ENCODE measurements around the gene NNMT. TPM values are rescaled to one million over a fixed set of nuclear protein-coding genes. Genes with fewer than 3 reads are reported as not detected.

Gene NNMT
- total RNA-seq, 1 experiment from 2014 or later: not detected

GRCh38 chr11:114309517-114309916 is 13.3 kb downstream of the NNMT start:
- Histone ChIP-seq H3K18ac (ENCODE audit: insufficient read length, low read depth, low read length) (no peak overlapping the region), H4K5ac (ENCODE audit: insufficient read length, low read depth, low read length) (no peak overlapping the region), H3K23me2 (ENCODE audit: insufficient read length, low read depth, low read length, poor library complexity, severe bottlenecking) (no peaks in the 10 kb centered on the region), H3K27ac (ENCODE audit: insufficient read length, low read depth, low read length) (no peak overlapping the region), H4K91ac (ENCODE audit: insufficient read length, low read depth, low read length) (no peak overlapping the region), H2BK5ac (ENCODE audit: insufficient read length, low read length) (no peak overlapping the region), H3K4me2 (ENCODE audit: insufficient read depth, insufficient read length, low read length) (no peak overlapping the region), H3T11ph (ENCODE audit: low read length) (no peak overlapping the region), H3K56ac (ENCODE audit: insufficient read length, low read depth, low read length) (no peak overlapping the region), H2BK15ac (ENCODE audit: low read depth, low read length) (no peak overlapping the region), H3K23ac (ENCODE audit: insufficient read length, low read depth, low read length) (no peak overlapping the region), H2AFZ (ENCODE audit: low read length) (no peak overlapping the region), H3K14ac (ENCODE audit: insufficient read depth, low read length) (no peak overlapping the region), H3K9ac (ENCODE audit: extremely low read depth, insufficient read length, low read length) (no peak overlapping the region), H3K4ac (ENCODE audit: low read depth, low read length) (no peak overlapping the region), H3K79me1 (ENCODE audit: insufficient read depth, low read depth, low read length, poor library complexity, severe bottlenecking) (no peaks in the 10 kb centered on the region), H3K4me1 (ENCODE audit: insufficient read depth, low read length) (no peaks in the 10 kb centered on the region), H3K79me2 (ENCODE audit: insufficient read depth, low read length) (no peaks in the 10 kb centered on the region), H2AK5ac (ENCODE audit: insufficient read length, low read length) (no peak overlapping the region), H2BK12ac (ENCODE audit: insufficient read length, low read depth, low read length) (no peak overlapping the region), H4K8ac (replicated peaks; ENCODE audit: insufficient read length, low read depth, low read length) (no peak overlapping the region), H2BK120ac (ENCODE audit: low read depth, low read length, poor library complexity, severe bottlenecking) (no peak overlapping the region), H4K20me1 (ENCODE audit: control insufficient read depth, insufficient read depth, insufficient read length) (no peaks in the 10 kb centered on the region), H3K27me3 (ENCODE audit: insufficient read depth, low read length) (no peaks in the 10 kb centered on the region), H3K9me3 (ENCODE audit: control insufficient read depth, low read depth, low read length) (no peaks in the 10 kb centered on the region), H2BK20ac (ENCODE audit: low read depth, low read length, poor library complexity, severe bottlenecking) (no peak overlapping the region)
- no peak for DNase-seq
- H3K36me3 Mint-ChIP-seq (ENCODE audit: insufficient read depth in 1 of 3, low read depth in 3 of 3): no peaks in the 10 kb centered on the region
- H3K4me3 Mint-ChIP-seq: no peak overlapping the region
- peaks cover 12% of the 10 kb centered on the region for H3K27me3 Mint-ChIP-seq (ENCODE audit: low read depth)
- no peak for TF ChIP-seq CTCF (conservative IDR thresholded peaks at IDR 0.05)
- no peaks in the 10 kb centered on the region; a peak in 1 of 5 replicates for H3K9me3 Mint-ChIP-seq
- peaks cover 5 to 8% of the 10 kb centered on the region in 2 experiments; a peak in 3 of 4 replicates for H3K4me1 Mint-ChIP-seq
- no peak overlapping the region for H3K27ac Mint-ChIP-seq
- no CpG with 5 or more reads among the region's 1 CpG for WGBS (ENCODE audit: extremely low coverage, insufficient read length, low lambda C conversion rate)
